Measurements from ENCODE around the gene WDR59. TPM values are rescaled to one million over a fixed set of nuclear protein-coding genes. Genes with fewer than 3 reads are reported as not detected.

The WDR59 gene
- total and polyA plus RNA-seq, 2 donors from 2014 or later: 32.6 to 60.0 TPM

GRCh38 chr16:75025761-75026160 lies 40.8 kb upstream of the WDR59 start:
- FAIRE-seq: no peak
- Histone ChIP-seq H3K27ac (ENCODE audit: low read depth in 2 of 2, low read length in 2 of 2) (peak overlapping the region; percentile 40 to 59), H3K4me3 (ENCODE audit: low read length in 3 of 3) (no peak overlapping the region), H3K36me3 (ENCODE audit: control insufficient read depth in 2 of 3, insufficient read depth in 3 of 3, low read length in 3 of 3) (no peaks in the 10 kb centered on the region), H3K4me1 (ENCODE audit: control insufficient read depth in 2 of 3, insufficient read depth in 2 of 3, low read depth in 1 of 3, low read length in 3 of 3) (peaks cover 0 to 5% (median 0%) of the 10 kb centered on the region in 3 donors), H3K9me3 (ENCODE audit: control insufficient read depth in 2 of 3, insufficient read depth in 1 of 3, low read length in 3 of 3) (no peaks in the 10 kb centered on the region), H3K27me3 (ENCODE audit: control insufficient read depth, insufficient read depth, low read length) (no peaks in the 10 kb centered on the region), H3K9ac (ENCODE audit: low read length in 3 of 3) (no peak overlapping the region)
- no peak for DNase-seq
- no peak for TF ChIP-seq CTCF (IDR thresholded peaks at IDR 0.05; ENCODE audit: borderline replicate concordance, extremely low read depth, insufficient read depth)
- intact Hi-C loops (cut with DNase I): no loop called here

DNA sequence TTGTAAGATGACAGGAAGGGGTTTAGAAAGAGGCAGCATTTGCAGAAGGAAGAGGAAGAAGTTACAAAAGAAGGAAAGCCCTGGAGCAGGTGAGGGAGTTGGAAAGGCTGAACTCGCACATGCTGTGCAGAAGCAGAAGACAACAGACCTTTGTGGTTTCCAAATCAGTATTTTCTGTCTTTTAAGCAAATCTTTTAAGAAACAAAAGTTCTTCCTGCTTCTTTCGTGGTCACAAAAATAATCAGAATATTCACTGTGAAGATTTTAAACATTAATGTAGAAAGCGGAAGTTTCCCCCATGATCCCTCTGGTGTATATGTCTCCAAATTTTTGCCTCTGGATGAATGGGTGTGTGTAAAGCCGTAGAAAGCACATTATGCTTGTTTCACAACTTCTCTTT lies 39.7 kb upstream of the WDR59 start:
- FAIRE-seq: no peak
- no peaks in the 10 kb centered on the region for H3K27me3 ChIP-seq (ENCODE audit: control insufficient read depth, insufficient read depth, low read length)
- H3K27ac ChIP-seq (ENCODE audit: low read depth in 2 of 2, low read length in 2 of 2): no peak overlapping the region
- no peak overlapping the region for H3K9ac ChIP-seq (ENCODE audit: low read length in 3 of 3)
- no peaks in the 10 kb centered on the region for H3K9me3 ChIP-seq (ENCODE audit: control insufficient read depth in 2 of 3, insufficient read depth in 1 of 3, low read length in 3 of 3)
- DNase-seq: no peak
- H3K4me3 ChIP-seq (ENCODE audit: low read length in 3 of 3): no peak overlapping the region
- intact Hi-C loops (cut with DNase I): no loop called here
- H3K4me1 ChIP-seq (ENCODE audit: control insufficient read depth in 2 of 3, insufficient read depth in 2 of 3, low read depth in 1 of 3, low read length in 3 of 3): peaks cover 0 to 5% (median 0%) of the 10 kb centered on the region in 3 donors
- no peaks in the 10 kb centered on the region for H3K36me3 ChIP-seq (ENCODE audit: control insufficient read depth in 2 of 3, insufficient read depth in 3 of 3, low read length in 3 of 3)
- no peak for TF ChIP-seq CTCF (IDR thresholded peaks at IDR 0.05; ENCODE audit: borderline replicate concordance, extremely low read depth, insufficient read depth)

DNA sequence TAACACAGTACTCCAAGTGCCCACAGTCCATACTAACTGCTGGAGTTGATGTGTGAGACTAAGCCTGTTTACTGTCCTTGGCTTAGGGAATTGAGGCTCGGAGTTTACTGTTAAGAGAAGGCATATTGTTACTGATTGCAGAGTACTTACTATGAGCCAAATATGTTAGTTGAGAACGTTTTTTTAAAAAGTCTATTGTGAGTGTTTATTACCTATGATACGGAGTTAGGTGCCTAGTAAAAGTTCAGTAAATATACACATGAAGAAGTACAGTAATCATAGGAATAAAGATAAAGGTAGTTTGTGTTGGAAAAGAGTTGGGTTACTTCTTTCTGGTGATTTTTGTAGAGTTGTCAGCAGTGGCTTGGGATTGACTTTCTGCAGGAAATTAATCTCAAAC lies 39.3 kb upstream of the WDR59 start:
- no peaks in the 10 kb centered on the region for H3K27me3 ChIP-seq (ENCODE audit: control insufficient read depth, insufficient read depth, low read length)
- TF ChIP-seq CTCF (IDR thresholded peaks at IDR 0.05; ENCODE audit: borderline replicate concordance, extremely low read depth, insufficient read depth): no peak
- no peaks in the 10 kb centered on the region for H3K9me3 ChIP-seq (ENCODE audit: control insufficient read depth in 2 of 3, insufficient read depth in 1 of 3, low read length in 3 of 3)
- H3K4me3 ChIP-seq (ENCODE audit: low read length in 3 of 3): no peak overlapping the region
- no peak for DNase-seq
- H3K27ac ChIP-seq (ENCODE audit: low read depth in 2 of 2, low read length in 2 of 2): no peak overlapping the region
- no peaks in the 10 kb centered on the region for H3K36me3 ChIP-seq (ENCODE audit: control insufficient read depth in 2 of 3, insufficient read depth in 3 of 3, low read length in 3 of 3)
- H3K9ac ChIP-seq (ENCODE audit: low read length in 3 of 3): no peak overlapping the region
- FAIRE-seq: no peak
- H3K4me1 ChIP-seq (ENCODE audit: control insufficient read depth in 2 of 3, insufficient read depth in 2 of 3, low read depth in 1 of 3, low read length in 3 of 3): peaks cover 0 to 5% (median 0%) of the 10 kb centered on the region in 3 donors
- intact Hi-C loops (cut with DNase I): no loop called here

DNA sequence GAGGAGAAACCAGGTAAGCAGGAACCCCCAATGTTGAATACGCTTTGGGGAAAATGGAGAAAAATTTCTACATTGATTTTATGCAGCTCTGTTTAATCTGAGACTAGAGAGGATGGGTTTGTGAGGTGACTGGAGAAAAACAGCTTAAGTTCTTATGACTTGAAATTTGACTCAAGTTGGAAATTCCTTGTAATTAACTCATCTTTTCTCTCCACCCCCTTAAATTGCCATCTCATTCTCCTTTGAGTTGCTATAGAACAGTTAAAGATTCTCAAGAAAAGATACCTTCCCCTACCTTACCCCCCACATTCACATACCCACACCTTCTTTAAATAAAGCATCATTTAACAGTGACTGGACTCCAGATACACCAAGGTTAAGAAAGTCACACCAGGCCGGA lies 38.1 kb upstream of the WDR59 start:
- FAIRE-seq: no peak
- Histone ChIP-seq H3K4me3 (ENCODE audit: low read length in 3 of 3) (no peak overlapping the region), H3K27ac (ENCODE audit: low read depth in 2 of 2, low read length in 2 of 2) (no peak overlapping the region), H3K9ac (ENCODE audit: low read length in 3 of 3) (no peak overlapping the region), H3K36me3 (ENCODE audit: control insufficient read depth in 2 of 3, insufficient read depth in 3 of 3, low read length in 3 of 3) (no peaks in the 10 kb centered on the region), H3K27me3 (ENCODE audit: control insufficient read depth, insufficient read depth, low read length) (no peaks in the 10 kb centered on the region), H3K9me3 (ENCODE audit: control insufficient read depth in 2 of 3, insufficient read depth in 1 of 3, low read length in 3 of 3) (no peaks in the 10 kb centered on the region), H3K4me1 (ENCODE audit: control insufficient read depth in 2 of 3, insufficient read depth in 2 of 3, low read depth in 1 of 3, low read length in 3 of 3) (peaks cover 0 to 5% (median 0%) of the 10 kb centered on the region in 3 donors)
- intact Hi-C loops (cut with DNase I): no loop called here
- no peak for DNase-seq
- no peak for TF ChIP-seq CTCF (IDR thresholded peaks at IDR 0.05; ENCODE audit: borderline replicate concordance, extremely low read depth, insufficient read depth)
